Adrenal gland (tissue), 5 donors: ENCODE results near the gene VN1R5.

Source experiments
- POLR2A ChIP-seq, 2 donors: fragments of 450-650 bp; IDR thresholded peaks; one replicate each; pipeline ENCODE4 v1.6.1; 2017; ENCODE audit warnings: antibody characterized with exemption in 2 of 2, mild to moderate bottlenecking in 2 of 2, moderate library complexity in 1 of 2
- TF ChIP-seq, protein P1 (sequence below), 6 experiments: fragments of 450-650 bp in 4 of 6; fragments of 200-600 bp in 2 of 6; sonication (generic) in 1 of 6; IDR thresholded peaks; 1 replicate in 5 of 6; 2 replicates in 1 of 6; pipeline versions ENCODE4 v1.5.1 to v1.8.0; 2016 to 2021; ENCODE audit warnings: antibody characterized with exemption in 6 of 6, mild to moderate bottlenecking in 2 of 6, moderate library complexity in 1 of 6
- donor health status: DM: no; HTN: no; CAD: no.

- TF ChIP-seq, protein P1, sequence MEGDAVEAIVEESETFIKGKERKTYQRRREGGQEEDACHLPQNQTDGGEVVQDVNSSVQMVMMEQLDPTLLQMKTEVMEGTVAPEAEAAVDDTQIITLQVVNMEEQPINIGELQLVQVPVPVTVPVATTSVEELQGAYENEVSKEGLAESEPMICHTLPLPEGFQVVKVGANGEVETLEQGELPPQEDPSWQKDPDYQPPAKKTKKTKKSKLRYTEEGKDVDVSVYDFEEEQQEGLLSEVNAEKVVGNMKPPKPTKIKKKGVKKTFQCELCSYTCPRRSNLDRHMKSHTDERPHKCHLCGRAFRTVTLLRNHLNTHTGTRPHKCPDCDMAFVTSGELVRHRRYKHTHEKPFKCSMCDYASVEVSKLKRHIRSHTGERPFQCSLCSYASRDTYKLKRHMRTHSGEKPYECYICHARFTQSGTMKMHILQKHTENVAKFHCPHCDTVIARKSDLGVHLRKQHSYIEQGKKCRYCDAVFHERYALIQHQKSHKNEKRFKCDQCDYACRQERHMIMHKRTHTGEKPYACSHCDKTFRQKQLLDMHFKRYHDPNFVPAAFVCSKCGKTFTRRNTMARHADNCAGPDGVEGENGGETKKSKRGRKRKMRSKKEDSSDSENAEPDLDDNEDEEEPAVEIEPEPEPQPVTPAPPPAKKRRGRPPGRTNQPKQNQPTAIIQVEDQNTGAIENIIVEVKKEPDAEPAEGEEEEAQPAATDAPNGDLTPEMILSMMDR (IDR thresholded peaks at IDR 0.05) = no peak
- TF ChIP-seq POLR2A (IDR thresholded peaks at IDR 0.05) = no peak
Measured at GRCh38 chr1:247288341-247288740, 32.5 kb downstream of the VN1R5 start.
